HepG2 (cell line): Measurements from ENCODE around the gene TMEM250. TPM values are rescaled to one million over a fixed set of nuclear protein-coding genes. Genes with fewer than 3 reads are reported as not detected.

Experiments used
- ATF7-NPFF ChIP-seq: sonication (generic); formaldehyde crosslinking; IDR thresholded peaks from 2 replicates; pipeline ENCODE4 v1.8.1; 2023; ENCODE audit warnings: mild to moderate bottlenecking, low read depth, missing genetic modification reagents, moderate library complexity
- BCL6 ChIP-seq: IDR thresholded peaks from 2 replicates; pipeline ENCODE4 v1.6.1; 2016; ENCODE audit warnings: missing genetic modification reagents, missing compliant biosample characterization
- CCAR2 ChIP-seq: fragments of 200-400 bp; formaldehyde crosslinking; optimal IDR thresholded peaks from 2 replicates; pipeline ENCODE3; 2018; ENCODE audit warnings: low read depth, mild to moderate bottlenecking, low read length, moderate library complexity
- MATR3 ChIP-seq: sonication (generic); formaldehyde crosslinking; IDR thresholded peaks from 2 replicates; pipeline ENCODE4 v1.4.0; 2020; ENCODE audit warnings: missing genetic modification reagents
- MIER3 ChIP-seq: IDR thresholded peaks from 2 replicates; pipeline ENCODE4 v1.6.1; 2016; ENCODE audit warnings: missing compliant biosample characterization, borderline replicate concordance
- NCOR1 ChIP-seq: fragments of 200-600 bp; sonication (generic); IDR thresholded peaks from 2 replicates; pipeline ENCODE4 v1.7.0; 2017; ENCODE audit warnings: antibody characterized with exemption, low read length, borderline replicate concordance
- NFATC3 ChIP-seq: sonication (generic); formaldehyde crosslinking; IDR thresholded peaks from 2 replicates; pipeline ENCODE4 v1.5.1; 2020; ENCODE audit warnings: mild to moderate bottlenecking, missing genetic modification reagents
- NFIB ChIP-seq: sonication (generic); formaldehyde crosslinking; IDR thresholded peaks from 2 replicates; pipeline ENCODE4 v1.9.0; 2021; ENCODE audit warnings: missing genetic modification reagents, mild to moderate bottlenecking, borderline replicate concordance
- PHB2 ChIP-seq: fragments of 450-650 bp; IDR thresholded peaks from 2 replicates; pipeline ENCODE4 v1.6.1; 2018; ENCODE audit not compliant: partially characterized antibody
- PLSCR1 ChIP-seq: sonication (generic); formaldehyde crosslinking; IDR thresholded peaks from 2 replicates; pipeline ENCODE4 v1.5.0; 2020; ENCODE audit warnings: missing genetic modification reagents, mild to moderate bottlenecking, borderline replicate concordance
- RCOR2 ChIP-seq: IDR thresholded peaks from 2 replicates; pipeline ENCODE4 v1.6.1; 2016; ENCODE audit warnings: missing biosample characterization, missing genetic modification reagents
- SRSF9 ChIP-seq: fragments of 200-400 bp; formaldehyde crosslinking; IDR thresholded peaks from 2 replicates; pipeline ENCODE4 v1.6.1; 2018; ENCODE audit warnings: borderline replicate concordance, mild to moderate bottlenecking, low read depth, low read length; ENCODE audit not compliant: insufficient read depth, poor library complexity, severe bottlenecking
- ZBTB37 ChIP-seq: sonication (generic); formaldehyde crosslinking; IDR thresholded peaks from 2 replicates; pipeline ENCODE4 v1.4.0; 2020; ENCODE audit warnings: mild to moderate bottlenecking, missing genetic modification reagents
- ZNF546 ChIP-seq: sonication (generic); formaldehyde crosslinking; conservative IDR thresholded peaks from 2 replicates; pipeline ENCODE4 v1.8.1; 2023; ENCODE audit warnings: mild to moderate bottlenecking, missing genetic modification reagents
- ZNF615 ChIP-seq: sonication (generic); formaldehyde crosslinking; IDR thresholded peaks from 2 replicates; pipeline ENCODE4 v1.5.0; 2020; ENCODE audit warnings: mild to moderate bottlenecking, missing genetic modification reagents, borderline replicate concordance
- ZNF737 ChIP-seq: sonication (generic); formaldehyde crosslinking; IDR thresholded peaks from 2 replicates; pipeline ENCODE4 v1.5.0; 2020; ENCODE audit warnings: missing genetic modification reagents, mild to moderate bottlenecking, borderline replicate concordance
- ZSCAN20 ChIP-seq: sonication (generic); formaldehyde crosslinking; IDR thresholded peaks from 2 replicates; pipeline ENCODE4 v1.4.0; 2020; ENCODE audit warnings: missing genetic modification reagents, mild to moderate bottlenecking, borderline replicate concordance
- ZSCAN21 ChIP-seq: sonication (generic); formaldehyde crosslinking; IDR thresholded peaks from 2 replicates; pipeline ENCODE4 v1.8.0; 2022; ENCODE audit warnings: mild to moderate bottlenecking, missing genetic modification reagents, moderate library complexity, borderline replicate concordance
- ZSCAN30 ChIP-seq: sonication (generic); formaldehyde crosslinking; IDR thresholded peaks from 2 replicates; pipeline ENCODE4 v1.5.0; 2020; ENCODE audit warnings: mild to moderate bottlenecking, missing genetic modification reagents
- polyA plus RNA-seq, 8 experiments: library from polyadenylated mRNA; depleted of rRNA in 3 of 8; stranded (reverse) in 7 of 8; unstranded in 1 of 8; fragments of >200 nt; fragmentation: Illumina TruSeq in 4 of 8; extraction: Trizol in 4 of 8; gene quantifications; 2 replicates each; pipeline versions ENCODE4 v1.2.1 to v1.2.3, GENCODE V29; 2011 to 2016; ENCODE audit warnings: low read depth in 4 of 8, missing spikeins in 1 of 8, mixed read lengths in 1 of 8; ENCODE audit not compliant: insufficient read depth in 1 of 8
- total RNA-seq, 5 experiments: library from RNA; depleted of rRNA; stranded (reverse); fragments of >200 nt; fragmentation: Illumina TruSeq; extraction: Trizol; gene quantifications; 2 replicates each; pipeline ENCODE4 v1.2.3, GENCODE V29; 2016; ENCODE audit warnings: low read depth in 1 of 5
- TF ChIP-seq, protein P1 (sequence below): sonication (generic); formaldehyde crosslinking; conservative IDR thresholded peaks from 2 replicates; pipeline ENCODE4 v1.8.0; 2022; ENCODE audit warnings: low read depth, missing genetic modification reagents
- TF ChIP-seq, protein P2 (sequence below): sonication (generic); formaldehyde crosslinking; IDR thresholded peaks from 2 replicates; pipeline ENCODE4 v1.5.1; 2020; ENCODE audit warnings: mild to moderate bottlenecking, missing genetic modification reagents, moderate library complexity

The TMEM250 gene
- total and polyA plus RNA-seq, 2 of the 13 experiments (the other 11 are each of a cell fraction or from before 2014, with no cell fraction given): 5.5 to 13.9 TPM

DNA sequence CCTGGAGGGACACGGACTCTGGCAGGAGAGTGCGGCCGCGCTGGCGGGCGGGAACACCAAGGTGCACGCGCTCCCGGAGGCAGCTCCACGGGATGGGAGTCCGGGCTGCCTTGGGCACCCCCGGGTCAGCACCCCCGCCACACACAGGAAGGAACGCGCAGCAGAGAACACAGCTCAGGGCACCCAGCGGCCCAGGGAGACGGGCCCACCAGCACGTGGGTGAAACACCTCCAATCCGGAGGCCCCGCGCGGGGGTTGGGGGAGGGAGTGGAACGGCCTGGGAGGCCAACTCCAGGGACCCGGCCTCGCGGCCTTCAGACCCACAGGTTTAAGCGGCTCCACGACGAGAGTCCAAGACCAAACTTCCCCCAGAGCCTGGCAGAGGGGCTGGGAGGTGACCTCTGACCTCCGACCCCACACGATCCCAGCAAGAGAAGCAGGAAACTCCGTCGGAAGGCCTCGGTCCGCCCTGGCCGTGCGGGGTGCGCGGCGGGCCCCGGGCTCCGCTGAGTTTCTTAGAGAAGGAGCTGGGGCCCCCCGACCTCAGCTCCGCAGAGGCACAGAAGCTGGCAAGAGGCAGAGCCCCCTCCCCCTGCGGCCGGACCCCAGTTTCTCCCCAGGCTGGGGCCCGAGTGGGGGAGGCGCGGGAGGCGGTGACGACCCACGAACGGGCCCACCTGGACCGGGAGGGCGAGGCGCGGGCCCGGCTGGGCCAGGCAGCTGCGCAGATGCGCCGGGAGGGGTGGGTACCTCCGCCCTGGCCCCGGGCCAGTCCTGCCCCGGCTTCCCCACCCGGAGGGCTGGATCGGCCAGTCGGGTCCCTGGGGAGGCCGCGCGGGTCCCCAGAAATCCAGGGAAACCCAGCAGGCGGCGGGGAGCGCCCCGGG is 24.4 kb downstream of the TMEM250 start (continued):
- TF ChIP-seq, protein P1, sequence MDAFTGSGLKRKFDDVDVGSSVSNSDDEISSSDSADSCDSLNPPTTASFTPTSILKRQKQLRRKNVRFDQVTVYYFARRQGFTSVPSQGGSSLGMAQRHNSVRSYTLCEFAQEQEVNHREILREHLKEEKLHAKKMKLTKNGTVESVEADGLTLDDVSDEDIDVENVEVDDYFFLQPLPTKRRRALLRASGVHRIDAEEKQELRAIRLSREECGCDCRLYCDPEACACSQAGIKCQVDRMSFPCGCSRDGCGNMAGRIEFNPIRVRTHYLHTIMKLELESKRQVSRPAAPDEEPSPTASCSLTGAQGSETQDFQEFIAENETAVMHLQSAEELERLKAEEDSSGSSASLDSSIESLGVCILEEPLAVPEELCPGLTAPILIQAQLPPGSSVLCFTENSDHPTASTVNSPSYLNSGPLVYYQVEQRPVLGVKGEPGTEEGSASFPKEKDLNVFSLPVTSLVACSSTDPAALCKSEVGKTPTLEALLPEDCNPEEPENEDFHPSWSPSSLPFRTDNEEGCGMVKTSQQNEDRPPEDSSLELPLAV: no peak
- TF ChIP-seq MATR3 (CRISPR knock-in tag): no peak
- TF ChIP-seq MIER3 (CRISPR knock-in tag): no peak
- peak; percentile 42; the same call in 1 of the 2 replicates for TF ChIP-seq ATF7-NPFF (CRISPR knock-in tag)
- TF ChIP-seq NFIB (CRISPR knock-in tag): no peak
- TF ChIP-seq ZNF737 (CRISPR knock-in tag): no peak; the same call in 1 of the 2 replicates
- no peak for TF ChIP-seq ZSCAN30 (CRISPR knock-in tag)
- TF ChIP-seq CCAR2: no peak
- TF ChIP-seq, protein P2, sequence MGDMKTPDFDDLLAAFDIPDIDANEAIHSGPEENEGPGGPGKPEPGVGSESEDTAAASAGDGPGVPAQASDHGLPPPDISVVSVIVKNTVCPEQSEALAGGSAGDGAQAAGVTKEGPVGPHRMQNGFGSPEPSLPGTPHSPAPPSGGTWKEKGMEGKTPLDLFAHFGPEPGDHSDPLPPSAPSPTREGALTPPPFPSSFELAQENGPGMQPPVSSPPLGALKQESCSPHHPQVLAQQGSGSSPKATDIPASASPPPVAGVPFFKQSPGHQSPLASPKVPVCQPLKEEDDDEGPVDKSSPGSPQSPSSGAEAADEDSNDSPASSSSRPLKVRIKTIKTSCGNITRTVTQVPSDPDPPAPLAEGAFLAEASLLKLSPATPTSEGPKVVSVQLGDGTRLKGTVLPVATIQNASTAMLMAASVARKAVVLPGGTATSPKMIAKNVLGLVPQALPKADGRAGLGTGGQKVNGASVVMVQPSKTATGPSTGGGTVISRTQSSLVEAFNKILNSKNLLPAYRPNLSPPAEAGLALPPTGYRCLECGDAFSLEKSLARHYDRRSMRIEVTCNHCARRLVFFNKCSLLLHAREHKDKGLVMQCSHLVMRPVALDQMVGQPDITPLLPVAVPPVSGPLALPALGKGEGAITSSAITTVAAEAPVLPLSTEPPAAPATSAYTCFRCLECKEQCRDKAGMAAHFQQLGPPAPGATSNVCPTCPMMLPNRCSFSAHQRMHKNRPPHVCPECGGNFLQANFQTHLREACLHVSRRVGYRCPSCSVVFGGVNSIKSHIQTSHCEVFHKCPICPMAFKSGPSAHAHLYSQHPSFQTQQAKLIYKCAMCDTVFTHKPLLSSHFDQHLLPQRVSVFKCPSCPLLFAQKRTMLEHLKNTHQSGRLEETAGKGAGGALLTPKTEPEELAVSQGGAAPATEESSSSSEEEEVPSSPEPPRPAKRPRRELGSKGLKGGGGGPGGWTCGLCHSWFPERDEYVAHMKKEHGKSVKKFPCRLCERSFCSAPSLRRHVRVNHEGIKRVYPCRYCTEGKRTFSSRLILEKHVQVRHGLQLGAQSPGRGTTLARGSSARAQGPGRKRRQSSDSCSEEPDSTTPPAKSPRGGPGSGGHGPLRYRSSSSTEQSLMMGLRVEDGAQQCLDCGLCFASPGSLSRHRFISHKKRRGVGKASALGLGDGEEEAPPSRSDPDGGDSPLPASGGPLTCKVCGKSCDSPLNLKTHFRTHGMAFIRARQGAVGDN (CRISPR knock-in tag): peak; percentile 91
- no peak for TF ChIP-seq ZSCAN20
- TF ChIP-seq NFATC3: no peak
- TF ChIP-seq ZSCAN21 (CRISPR knock-in tag): peak; percentile 66
- TF ChIP-seq SRSF9: no peak
- TF ChIP-seq ZBTB37 (CRISPR knock-in tag): no peak
- no peak for TF ChIP-seq NCOR1
- 0 out of 2 replicates have a peak, but pooled peaks have one; percentile 29 for TF ChIP-seq ZNF546 (CRISPR knock-in tag)
- no peak for TF ChIP-seq PHB2
- TF ChIP-seq BCL6 (CRISPR knock-in tag): no peak
- no peak for TF ChIP-seq PLSCR1 (CRISPR knock-in tag)
- no peak for TF ChIP-seq RCOR2 (CRISPR knock-in tag)
- TF ChIP-seq ZNF615 (CRISPR knock-in tag): no peak
